Head of caudate nucleus (tissue), 42 donors: ENCODE results near the gene DYNC1LI1.
A peak's percentile ranks its signal among the peaks of the same experiment; 100 is the strongest.

Experiments used
- DNase-seq, 42 donors: peaks; one replicate each; pipeline versions ENCODE4 v3.0.0 to v3.0.0-alpha.2; 2020 to 2021; ENCODE audit warnings: mixed read lengths in 7 of 42
- intact Hi-C: fragments of 100-400 bp; cut with DNase I; formaldehyde crosslinking; loops from one replicate; pipeline ENCODE4 v1.15.0; 2022

The DYNC1LI1 gene

GRCh38 chr3:32500880-32501782 is 69.5 kb downstream of the DYNC1LI1 start:
- peak in 2 of 42 donors; percentile 18 for DNase-seq
- intact Hi-C loops, result loop anchor here (5.0 kb wide), 1 partner anchor 71 kb away; the partner anchor contains the start of gene DYNC1LI1

- intact Hi-C loops, result loop anchor here (5.0 kb wide), 1 partner anchor 72 kb away; the partner anchor contains the start of gene DYNC1LI1
- no peak for DNase-seq
Measured at GRCh38 chr3:32500231-32500630, 70.4 kb downstream of the DYNC1LI1 start.

- no peak for DNase-seq
- intact Hi-C loops, result no loop called here
Measured at GRCh38 chr3:32499585-32499984, 71.1 kb downstream of the DYNC1LI1 start.

GRCh38 chr3:32498992-32499391 is 71.7 kb downstream of the DYNC1LI1 start:
- intact Hi-C loops, result no loop called here
- no peak for DNase-seq

GRCh38 chr3:32498252-32498651 is 72.4 kb downstream of the DYNC1LI1 start:
- intact Hi-C loops, result no loop called here

GRCh38 chr3:32495609-32496008 is 75.0 kb downstream of the DYNC1LI1 start:
- intact Hi-C loops, result no loop called here

More at GRCh38 chr3:32498252-32498651, 72.4 kb downstream of the DYNC1LI1 start:
- no peak for DNase-seq

GRCh38 chr3:32495085-32495484 is 75.6 kb downstream of the DYNC1LI1 start:
- intact Hi-C loops, result no loop called here
- no peak for DNase-seq

More at GRCh38 chr3:32495609-32496008, 75.0 kb downstream of the DYNC1LI1 start:
- no peak for DNase-seq

GRCh38 chr3:32493437-32494414 is 76.9 kb downstream of the DYNC1LI1 start:
- intact Hi-C loops, result no loop called here
- DNase-seq, result no peak

- no peak for DNase-seq
- intact Hi-C loops, result no loop called here
Measured at GRCh38 chr3:32492684-32493436, 77.8 kb downstream of the DYNC1LI1 start.

GRCh38 chr3:32488474-32489008 is 82.1 kb downstream of the DYNC1LI1 start:
- intact Hi-C loops, result no loop called here
- DNase-seq, result no peak

GRCh38 chr3:32487781-32488473 is 82.7 kb downstream of the DYNC1LI1 start:
- intact Hi-C loops, result no loop called here
- no peak for DNase-seq

GRCh38 chr3:32484436-32484835 is 86.2 kb downstream of the DYNC1LI1 start:
- no peak for DNase-seq
- intact Hi-C loops, result no loop called here

- intact Hi-C loops, result no loop called here
- DNase-seq, result no peak
Measured at GRCh38 chr3:32483772-32484171, 86.9 kb downstream of the DYNC1LI1 start.

GRCh38 chr3:32482693-32483092 is 88.0 kb downstream of the DYNC1LI1 start:
- intact Hi-C loops, result no loop called here

GRCh38 chr3:32481791-32482631 is 88.6 kb downstream of the DYNC1LI1 start:
- intact Hi-C loops, result no loop called here
- DNase-seq, result no peak

More at GRCh38 chr3:32482693-32483092, 88.0 kb downstream of the DYNC1LI1 start:
- no peak for DNase-seq

GRCh38 chr3:32480604-32481003 is 90.1 kb downstream of the DYNC1LI1 start:
- intact Hi-C loops, result no loop called here
- DNase-seq, result no peak
